ENCODE data around the gene EFCAB12. TPM values are rescaled to one million over a fixed set of nuclear protein-coding genes. Genes with fewer than 3 reads are reported as not detected.
"Not testable (repeated sequence)": the region's sequence is repeated elsewhere in the genome, so short reads cannot be mapped to it uniquely, and the experiment has no call there.

The EFCAB12 gene
- polyA plus RNA-seq, 5 donors = 1.7 to 6.2 (median 3.9) TPM

DNA sequence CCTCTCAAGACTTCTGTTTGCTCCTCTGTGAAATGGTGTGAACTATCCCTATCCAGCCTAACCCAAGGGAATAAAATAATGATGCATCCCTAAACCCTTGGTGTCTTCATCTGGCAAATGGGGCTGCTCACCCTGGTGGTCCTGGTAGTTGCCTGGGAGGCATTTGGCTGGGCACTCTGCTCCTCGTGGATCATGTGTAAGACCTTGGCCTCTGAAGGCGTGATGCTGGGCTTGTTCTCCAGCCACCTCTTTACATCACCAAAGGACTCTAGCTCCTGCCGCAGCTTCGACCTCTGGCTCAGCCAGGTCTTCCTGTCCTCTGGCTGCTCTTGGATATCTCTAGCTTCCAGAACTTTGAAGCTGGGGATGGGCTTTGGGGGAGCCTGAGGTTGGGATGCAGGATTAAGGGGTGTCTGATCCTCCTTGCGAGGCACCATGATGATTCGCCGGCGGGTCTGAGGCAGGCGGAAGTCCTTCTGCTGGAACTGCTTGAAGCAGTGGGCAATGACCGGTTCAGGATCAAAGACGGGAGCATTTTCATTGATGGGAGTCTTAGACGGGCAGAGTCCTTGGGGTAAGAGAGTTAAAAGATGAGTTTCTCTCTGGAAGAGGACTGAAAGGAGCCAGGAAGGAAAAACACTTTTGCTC lies 7.1 kb downstream of the EFCAB12 start:
- DNase-seq = no peak

DNA sequence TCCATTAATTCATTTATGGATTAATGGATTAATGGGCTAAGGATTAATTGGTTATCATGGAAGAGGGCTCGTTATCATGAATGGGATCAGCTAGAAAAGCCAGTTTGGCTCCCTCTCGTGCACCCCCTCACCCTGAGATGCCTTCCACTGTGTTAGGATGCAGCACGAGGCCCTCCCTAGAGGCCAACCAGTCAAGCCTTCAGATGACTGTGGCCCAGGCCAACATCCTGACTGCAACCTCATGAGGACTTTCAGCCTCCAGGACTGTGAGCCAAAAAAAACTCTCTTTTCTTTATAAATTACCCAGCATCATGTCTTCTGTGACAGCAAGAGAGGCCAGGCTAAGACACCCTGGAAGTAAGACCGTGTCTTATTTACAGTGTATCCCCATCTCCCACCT lies 9.0 kb downstream of the EFCAB12 start:
- no peak for DNase-seq

DNA sequence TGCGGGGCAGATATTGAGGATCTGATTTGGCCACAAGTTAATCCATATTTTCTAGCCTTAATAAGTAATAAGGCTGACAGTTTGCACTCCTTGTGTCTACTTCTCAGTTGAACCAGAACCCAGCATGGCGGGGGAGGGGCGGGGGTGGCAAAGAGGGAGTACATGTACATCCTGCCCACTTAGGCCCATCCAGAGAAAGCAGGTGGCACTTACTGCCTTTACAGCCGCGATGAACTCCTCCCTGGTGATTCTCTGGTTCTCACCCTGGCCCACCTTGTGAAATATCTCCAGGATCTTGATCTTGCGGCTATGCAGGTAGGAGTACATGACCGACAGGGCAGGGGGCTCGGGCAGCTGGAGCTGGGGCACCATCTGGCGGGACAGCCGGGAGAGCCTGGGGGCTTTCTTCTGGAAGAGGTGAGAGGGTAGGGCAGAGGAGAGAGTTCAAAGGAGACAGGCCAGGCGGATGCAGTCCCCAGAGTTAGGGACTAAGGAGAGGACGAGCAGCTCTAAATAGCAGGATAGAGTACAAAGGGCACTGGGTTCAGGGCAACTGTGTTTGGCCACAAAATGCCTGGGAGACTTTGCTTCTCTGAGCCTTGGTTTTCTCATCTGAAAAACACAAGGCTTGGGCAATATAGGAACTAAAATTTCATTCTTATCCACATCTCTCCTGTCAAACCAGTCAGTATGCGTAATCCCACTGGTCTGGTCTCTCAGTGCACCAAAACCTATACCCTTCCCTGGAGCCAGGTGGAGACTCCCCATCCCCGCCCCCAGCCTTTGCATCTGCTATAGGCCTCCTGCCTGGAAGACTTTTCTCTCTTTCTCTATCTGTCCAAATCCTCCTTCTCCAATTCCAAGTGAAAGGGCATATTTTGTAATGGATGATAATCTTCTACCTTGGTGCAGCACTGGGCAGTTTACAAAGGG lies 10.1 kb downstream of the EFCAB12 start:
- no peak for DNase-seq

DNA sequence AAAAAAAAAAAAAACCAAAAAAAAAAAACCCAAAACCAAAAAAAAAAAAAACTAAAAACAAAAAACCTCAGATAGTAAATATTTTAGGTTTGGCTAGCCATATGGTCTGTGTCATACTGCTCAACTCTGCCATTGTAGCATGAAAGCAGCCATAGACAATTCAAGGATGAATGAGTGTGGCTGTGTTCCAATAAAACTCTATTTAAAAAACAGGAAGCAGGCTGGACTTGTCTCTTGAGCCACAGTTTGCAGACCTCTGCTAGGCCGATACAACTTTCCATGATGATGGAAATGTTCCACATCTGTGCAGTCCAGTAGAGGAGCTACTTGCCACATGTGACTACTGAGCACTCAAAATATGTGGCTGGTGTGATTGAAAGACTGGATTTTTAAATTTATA lies 11.1 kb downstream of the EFCAB12 start:
- peak; percentile 75 to 79 for DNase-seq

DNA sequence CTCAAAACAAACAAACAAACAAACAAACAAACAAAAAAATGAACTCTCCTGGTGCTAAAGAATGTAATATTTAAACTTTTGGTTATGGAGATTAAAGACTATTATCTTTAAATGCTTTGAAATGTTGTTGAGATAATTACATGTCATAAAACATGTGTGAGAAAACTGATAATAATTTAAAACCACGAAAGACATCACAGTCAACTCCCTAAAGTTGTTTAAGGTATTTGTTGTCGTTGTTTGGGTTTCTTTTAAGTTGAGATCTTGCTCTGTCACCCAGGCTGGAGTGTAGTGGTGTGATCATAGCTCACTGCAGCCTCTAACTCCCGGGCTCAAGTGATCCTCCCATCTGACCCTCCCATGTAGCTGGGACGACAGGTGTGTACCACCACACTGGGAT lies 12.0 kb downstream of the EFCAB12 start:
- no peak for DNase-seq

DNA sequence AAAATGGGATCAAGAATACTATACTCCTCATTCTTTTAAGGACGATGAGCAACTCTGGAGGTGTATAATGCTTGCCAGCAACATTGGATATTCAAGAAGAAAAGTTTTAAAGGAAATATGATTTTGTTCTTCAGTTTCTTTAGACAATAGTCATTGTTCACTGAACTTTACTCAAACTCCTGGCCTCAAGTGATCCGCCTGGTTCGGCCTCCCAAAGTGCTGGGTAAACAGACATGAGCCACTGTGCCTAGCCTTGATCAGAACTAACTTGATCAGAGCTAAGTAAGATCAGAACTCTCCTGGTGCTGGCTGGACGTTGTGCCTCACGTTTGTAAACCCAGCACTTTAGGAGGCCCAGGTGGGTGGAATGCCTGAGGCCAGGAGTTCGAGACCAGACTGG lies 12.6 kb downstream of the EFCAB12 start:
- DNase-seq = no peak

DNA sequence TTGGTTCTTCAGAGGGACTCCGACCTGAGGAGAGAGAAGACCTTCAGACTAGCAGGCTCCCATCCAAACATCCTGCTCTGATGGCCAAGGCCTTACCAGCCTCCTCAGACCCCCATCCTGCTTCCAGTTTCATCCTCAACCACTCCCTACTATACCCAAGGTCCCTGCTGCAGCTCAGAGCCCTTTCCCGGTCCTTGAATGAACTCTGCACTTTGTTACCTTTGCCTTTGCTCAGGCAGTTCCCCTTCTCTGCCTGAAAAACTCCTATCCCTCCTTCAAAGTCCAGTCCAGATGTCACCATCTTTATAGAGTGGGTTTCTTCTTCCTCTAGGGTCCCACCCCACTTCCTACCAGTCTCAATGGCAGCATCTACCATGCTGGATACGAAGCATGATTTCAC lies 13.1 kb downstream of the EFCAB12 start:
- no peak for DNase-seq

DNA sequence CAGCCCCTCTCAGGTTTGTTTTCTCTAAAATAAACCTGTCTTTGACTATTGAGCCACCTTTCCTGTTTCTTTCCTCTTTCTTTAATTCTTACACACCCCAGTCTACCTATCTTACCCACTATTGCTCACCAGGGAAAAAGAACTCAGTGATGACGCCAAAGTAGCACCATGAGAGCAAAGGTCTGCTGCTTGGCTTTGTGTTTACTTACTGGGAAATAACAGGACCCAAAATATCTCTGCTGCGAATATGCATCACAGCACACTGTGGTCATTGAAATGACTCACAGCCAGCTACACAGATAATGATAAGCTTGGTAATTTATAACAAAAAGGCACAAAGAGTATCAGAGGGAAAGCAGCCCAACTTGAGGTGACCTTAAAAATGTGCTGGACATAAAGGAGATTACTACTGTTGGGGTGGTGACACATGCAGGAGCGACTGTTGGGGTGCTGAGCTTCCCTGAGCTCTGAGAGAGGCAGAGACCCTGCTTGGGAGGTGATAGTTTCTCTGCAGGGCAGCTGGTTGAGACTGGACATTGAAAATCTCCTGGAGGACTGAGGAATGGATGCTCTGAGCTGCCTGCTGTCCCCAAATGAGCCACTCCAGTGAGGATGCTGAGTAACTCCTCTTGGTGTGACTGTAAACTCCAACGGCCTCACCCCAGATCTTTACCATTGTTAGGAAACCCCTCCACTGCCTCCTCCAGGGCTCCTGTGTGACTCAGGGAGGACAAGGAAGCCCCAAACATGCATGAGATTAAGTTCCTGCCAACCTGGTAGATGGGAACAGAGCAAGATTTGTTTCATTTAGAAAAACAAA lies 14.5 kb downstream of the EFCAB12 start:
- DNase-seq = peak in 1 of 2 donors; percentile 40

DNA sequence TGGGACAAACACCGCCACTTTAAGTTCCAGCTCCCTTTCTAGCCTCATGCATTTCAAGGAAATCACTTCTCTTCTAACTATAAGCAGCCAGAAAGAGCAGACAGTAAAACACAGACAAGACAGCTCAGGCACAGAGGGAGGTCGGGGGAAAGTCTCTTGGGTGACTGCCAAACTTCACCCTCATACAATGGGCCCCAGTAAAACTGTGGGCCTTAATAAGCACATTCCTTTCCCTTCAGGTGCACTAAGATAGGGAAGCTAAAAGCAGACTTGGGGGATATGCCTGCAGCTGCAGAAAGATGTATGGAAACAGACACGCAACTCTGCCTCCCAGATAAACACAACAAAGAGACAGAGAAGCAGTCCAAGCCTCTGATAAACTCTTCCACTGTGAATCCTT lies 15.2 kb downstream of the EFCAB12 start:
- DNase-seq = not testable (repeated sequence)

DNA sequence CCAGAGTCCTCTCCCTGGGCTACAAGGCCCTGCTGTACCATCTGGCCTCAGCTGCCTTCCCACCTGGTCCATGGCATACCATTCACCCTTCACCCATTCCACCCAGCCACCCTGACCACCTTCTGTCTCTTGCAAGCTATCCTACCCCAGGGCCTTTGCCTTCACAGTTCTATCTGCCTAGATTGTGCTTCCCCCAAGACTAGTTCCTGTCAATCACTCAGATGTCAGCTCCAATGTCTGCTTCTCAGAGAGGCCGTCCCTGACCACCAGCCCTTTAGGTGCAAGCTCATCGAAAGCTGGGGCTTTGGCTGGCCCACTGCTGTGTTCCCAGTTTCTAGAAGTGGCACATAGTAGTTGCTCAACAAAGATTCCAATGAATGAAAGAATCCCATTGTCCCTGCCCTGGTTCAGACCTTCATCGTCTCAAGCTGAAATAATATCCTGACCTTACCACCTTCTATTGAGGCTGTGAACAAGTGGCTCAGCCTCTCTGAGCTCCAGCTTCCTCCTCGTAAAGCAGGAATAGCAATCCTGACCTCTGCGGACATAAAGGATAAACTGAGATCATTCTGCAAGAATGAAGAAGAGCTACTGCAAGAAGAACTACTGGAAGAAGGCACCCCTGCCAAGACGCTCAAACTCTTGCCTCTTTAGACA lies 15.8 kb downstream of the EFCAB12 start:
- no peak for DNase-seq

DNA sequence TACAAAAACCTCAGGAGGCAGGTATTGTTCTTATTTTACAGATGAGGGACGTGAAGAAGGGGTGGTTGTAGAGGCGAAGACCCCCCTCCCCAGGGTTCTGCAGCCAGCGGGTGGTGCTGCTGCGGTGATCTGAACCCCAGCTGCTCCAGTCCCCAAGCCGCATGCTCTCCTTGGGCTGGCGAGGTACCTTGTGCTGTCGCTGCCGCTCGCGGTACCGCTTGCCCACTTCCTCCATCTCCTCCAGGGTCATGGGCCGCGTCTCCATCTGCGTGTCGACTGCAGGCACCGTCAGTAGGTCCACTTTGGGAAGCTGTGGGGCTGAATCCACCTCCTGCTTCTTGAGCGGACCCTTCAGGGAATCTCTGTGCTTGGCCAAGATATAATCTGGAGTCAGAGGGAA lies 17.5 kb downstream of the EFCAB12 start:
- no peak for DNase-seq

DNA sequence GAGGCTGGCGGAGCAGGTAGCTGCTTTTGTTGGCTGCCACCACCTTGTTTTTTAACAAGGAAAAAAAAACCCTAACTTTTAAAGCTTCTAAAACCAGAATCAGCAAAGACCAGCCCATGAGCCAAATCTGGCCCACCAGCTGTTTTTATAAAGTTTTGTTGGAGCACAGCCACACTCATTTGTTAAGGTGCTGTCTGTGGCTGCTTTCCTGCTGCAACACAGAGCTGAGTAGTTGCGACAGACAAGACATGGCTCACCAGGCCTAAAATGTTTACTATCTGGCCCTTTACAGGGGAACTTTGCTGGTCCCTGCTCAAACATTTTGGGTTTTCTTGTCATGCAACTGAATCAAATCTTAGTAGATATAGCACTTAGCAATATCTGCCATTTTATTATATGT lies 18.9 kb downstream of the EFCAB12 start:
- peak; percentile 45 to 75 for DNase-seq

DNA sequence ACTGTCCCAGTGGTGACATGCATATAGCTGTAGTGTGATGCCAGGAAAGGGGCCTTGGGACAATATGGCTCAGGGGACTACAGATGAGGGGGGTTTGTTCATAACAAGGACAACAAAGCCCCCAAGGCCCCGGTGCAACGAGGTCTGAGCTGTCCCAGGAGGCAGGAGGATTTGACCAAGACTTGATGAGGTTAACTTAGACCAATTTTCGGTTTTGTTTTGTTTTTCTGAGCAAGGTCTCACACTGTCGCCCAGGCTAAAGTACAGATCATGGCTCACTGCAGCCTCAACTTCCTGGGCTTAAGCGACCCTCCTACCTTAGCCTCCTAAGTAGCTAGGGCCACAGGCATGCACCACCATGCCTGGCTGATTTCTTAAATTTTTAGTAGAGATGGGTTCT lies 23.8 kb downstream of the EFCAB12 start:
- DNase-seq = no peak

DNA sequence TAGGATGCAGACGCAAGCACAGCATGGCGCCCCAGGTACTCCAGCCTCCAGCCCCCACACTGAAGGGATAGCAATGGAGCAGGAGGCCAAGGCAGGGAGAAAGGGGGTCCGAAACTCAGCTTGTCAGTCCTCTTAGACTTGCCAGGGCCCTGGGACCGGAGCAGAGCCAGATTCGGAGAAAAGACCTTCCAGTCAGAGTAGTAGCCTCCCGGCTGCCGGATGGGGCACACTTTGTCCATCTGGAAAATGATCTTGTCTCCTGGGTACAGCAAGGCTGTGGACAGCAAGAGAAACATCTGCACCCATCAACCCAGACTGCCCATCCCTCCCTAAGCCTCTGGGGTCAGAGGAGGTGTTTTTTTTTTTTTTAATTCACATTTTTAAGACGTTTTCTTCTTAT lies 24.3 kb downstream of the EFCAB12 start:
- no peak for DNase-seq

DNA sequence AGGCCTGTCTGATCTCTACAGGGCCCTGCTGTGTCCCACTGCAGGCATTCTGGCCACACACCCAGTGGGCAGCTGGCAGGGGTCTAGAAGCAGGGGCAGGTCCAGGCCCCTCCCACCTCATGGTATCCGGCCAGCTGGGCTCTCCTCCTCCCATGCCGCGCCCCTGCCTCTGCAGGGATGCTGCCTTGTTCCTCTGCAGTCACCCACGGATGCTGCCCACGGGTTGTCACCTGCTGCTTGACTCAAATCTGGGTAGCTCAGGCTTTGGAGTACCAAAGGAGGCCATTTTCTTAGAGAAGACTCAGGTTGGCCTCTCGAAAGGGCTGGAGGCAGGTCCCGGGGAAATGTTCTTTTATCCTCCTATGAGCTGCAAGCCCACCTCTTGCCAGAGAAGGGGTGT lies 25.0 kb downstream of the EFCAB12 start:
- no peak for DNase-seq

DNA sequence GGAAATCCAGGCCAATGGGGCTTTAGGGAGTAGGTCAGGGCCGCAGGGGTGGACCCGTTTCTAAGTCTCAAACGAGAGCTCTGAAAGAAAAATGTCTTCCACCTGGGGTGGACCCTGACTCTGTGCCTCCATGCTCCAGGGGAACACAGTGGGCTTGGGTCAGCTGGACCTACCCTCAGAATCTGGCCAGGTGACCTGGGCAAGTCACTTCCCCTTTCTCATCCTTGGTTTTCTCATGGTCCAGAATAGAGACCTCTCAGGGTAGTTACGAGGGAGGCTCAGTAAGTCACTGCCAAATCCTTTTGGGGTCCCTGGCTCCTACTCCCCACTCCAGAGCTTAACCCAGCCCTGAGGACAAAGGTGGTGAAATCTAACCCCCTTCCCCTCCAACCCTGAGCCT lies 25.8 kb downstream of the EFCAB12 start:
- no peak for DNase-seq

DNA sequence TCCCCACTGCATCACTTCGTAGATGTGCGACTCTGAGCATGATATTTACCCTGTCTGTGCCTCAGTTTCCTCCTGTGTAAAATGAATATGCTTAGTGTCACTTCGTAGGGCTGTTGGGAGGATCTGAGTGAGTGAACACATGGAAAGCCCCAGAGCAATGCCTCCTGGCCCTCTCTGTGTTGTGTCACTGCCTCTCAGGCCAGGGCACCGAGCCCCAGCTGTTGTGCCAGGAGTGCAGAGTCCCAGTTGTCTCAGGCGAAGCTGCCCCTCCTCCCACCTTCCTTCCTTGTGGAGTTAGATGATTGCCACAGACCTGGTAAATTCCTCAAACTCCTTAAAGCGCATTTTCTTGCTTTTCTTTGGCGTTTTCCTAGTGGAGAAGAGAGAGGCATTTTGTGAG lies 26.2 kb downstream of the EFCAB12 start:
- no peak for DNase-seq

DNA sequence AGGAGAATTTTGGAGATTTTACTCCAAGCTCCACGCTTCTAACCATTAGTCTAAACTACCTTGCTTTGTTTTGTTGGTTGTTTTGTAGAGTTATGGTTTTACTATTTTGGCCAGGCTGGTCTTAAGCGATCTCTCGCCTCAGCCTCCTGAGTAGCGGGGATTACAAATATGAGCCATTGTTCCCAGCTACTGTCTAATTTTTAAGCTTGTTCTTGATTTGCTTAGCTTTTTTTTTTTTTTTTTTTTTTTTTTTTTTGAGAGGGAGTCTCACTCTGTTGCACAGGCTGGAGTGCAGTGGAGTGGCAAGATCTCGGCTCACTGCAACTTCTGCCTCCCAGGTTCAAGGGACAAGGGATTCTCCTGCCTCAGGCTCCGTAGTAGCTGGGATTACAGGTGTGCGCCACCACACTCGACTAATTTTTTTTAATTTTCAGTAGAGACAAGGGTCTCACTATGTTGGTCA lies 28.5 kb downstream of the EFCAB12 start:
- no peak for DNase-seq

DNA sequence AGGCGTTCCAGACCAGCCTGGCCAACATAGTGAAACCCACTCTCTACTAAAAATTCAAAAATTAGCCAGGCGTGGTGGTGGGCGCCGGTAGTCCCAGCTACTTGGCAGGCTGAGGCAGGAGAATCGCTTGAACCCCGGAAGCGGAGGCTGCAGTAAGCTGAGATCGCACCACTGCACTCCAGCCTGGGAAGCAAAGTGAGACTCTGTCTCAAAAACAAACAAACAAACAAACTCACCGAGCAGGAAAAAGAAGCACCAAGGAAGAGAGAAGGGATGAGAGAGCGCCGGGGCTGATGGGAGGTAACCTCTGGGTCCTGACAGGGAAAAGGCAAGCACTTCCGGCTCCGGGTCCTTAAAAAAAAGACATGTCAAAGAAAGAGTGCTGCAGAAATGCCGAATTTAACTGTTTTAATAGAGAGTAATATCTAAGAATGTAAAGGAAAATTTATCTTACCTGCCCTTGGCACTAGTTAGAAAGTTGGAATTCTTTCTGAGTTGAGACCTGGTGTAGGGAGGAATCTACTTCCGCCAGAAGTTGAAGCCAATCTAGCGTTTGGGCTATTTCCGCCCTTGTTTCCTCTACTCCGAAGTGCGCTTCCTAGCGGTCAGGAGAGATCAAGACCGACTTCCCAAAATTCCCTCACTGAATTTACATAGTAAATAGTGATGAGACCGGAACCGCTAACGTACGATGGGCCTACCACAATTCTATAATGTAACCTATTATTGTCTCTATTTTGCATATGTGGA lies 29.1 kb downstream of the EFCAB12 start:
- DNase-seq = peak; percentile 93 to 94

DNA sequence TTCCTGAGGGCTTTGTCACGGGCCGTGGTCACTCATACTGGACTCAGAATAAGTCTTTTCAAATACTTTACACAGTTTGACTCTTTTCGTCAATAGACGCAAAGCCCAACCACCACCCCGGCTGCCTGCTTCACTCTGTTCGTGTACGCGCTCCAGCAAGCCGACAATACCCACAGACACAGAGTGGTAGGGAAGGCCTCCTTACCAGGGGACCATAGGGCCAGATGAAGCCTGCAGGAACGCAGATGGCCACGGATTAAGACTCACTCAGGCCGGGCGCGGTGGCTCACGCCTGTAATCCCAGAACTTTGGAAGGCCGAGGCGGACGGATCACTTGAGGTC lies 29.7 kb downstream of the EFCAB12 start:
- DNase-seq = no peak
